Osteocyte (in vitro differentiated cells): Measurements from ENCODE around the gene NOL3. TPM values are rescaled to one million over a fixed set of nuclear protein-coding genes. Genes with fewer than 3 reads are reported as not detected.

ENCODE experiments used
- DNase-seq: peaks from one replicate; pipeline ENCODE4 v3.0.0; 2021; ENCODE audit warnings: mixed read lengths; ENCODE audit not compliant: unreplicated experiment; ENCODE audit errors: extremely low spot score
- H3K27ac Mint-ChIP-seq: one replicate; pipeline ENCODE4 v1.8.0; 2021; ENCODE audit warnings: mild to moderate bottlenecking, mixed read lengths; ENCODE audit not compliant: unreplicated experiment
- H3K27me3 Mint-ChIP-seq: one replicate; pipeline ENCODE4 v1.8.0; 2021; ENCODE audit warnings: mixed read lengths; ENCODE audit not compliant: unreplicated experiment
- H3K36me3 Mint-ChIP-seq: one replicate; pipeline ENCODE4 v1.8.0; 2021; ENCODE audit warnings: mixed read lengths; ENCODE audit not compliant: unreplicated experiment
- H3K4me1 Mint-ChIP-seq: one replicate; pipeline ENCODE4 v1.8.0; 2021; ENCODE audit warnings: mixed read lengths; ENCODE audit not compliant: unreplicated experiment
- H3K4me3 Mint-ChIP-seq: one replicate; pipeline ENCODE4 v1.8.0; 2021; ENCODE audit warnings: mild to moderate bottlenecking, moderate library complexity, mixed read lengths; ENCODE audit not compliant: unreplicated experiment
- H3K9me3 Mint-ChIP-seq: one replicate; pipeline ENCODE4 v1.8.0; 2021; ENCODE audit warnings: mixed read lengths; ENCODE audit not compliant: unreplicated experiment
- CTCF ChIP-seq: fragments of 200-600 bp; sonication (generic); IDR thresholded peaks from 2 replicates; pipeline ENCODE4 v1.5.0; 2021; ENCODE audit warnings: antibody characterized with exemption, mild to moderate bottlenecking, moderate library complexity
- microRNA-seq: library from miRNA; unstranded; fragments of <30 nt; microRNA quantifications from one replicate; pipeline ENCODE4 v1.1.0, GENCODE V29; 2020; ENCODE audit not compliant: unreplicated experiment
- total RNA-seq: library from RNA; stranded (reverse); gene quantifications from 2 replicates; pipeline ENCODE4 v1.2.1, GENCODE V29; 2021

Gene NOL3
- total RNA-seq, 1 donor from 2014 or later = 22.8 TPM

GRCh38 chr16:67216612-67217490 is 46.5 kb downstream of the NOL3 start:
- DNase-seq = no peak
- TF ChIP-seq CTCF = no peak
- no peak overlapping the region for H3K4me3 Mint-ChIP-seq
- no peak overlapping the region for H3K27ac Mint-ChIP-seq
- peaks cover 18% of the 10 kb centered on the region for H3K36me3 Mint-ChIP-seq
- H3K27me3 Mint-ChIP-seq = no peaks in the 10 kb centered on the region
- H3K4me1 Mint-ChIP-seq = no peaks in the 10 kb centered on the region
- no peaks in the 10 kb centered on the region for H3K9me3 Mint-ChIP-seq

GRCh38 chr16:67223992-67224391 is 53.7 kb downstream of the NOL3 start:
- DNase-seq = no peak
- Mint-ChIP-seq H3K27me3 (no peaks in the 10 kb centered on the region), H3K36me3 (peaks cover 10% of the 10 kb centered on the region), H3K4me1 (peaks cover 31% of the 10 kb centered on the region), H3K9me3 (no peaks in the 10 kb centered on the region), H3K27ac (no peak overlapping the region), H3K4me3 (no peak overlapping the region)
- TF ChIP-seq CTCF = no peak

Small RNA genes lying within 50 kb of the gene (microRNA-seq; reads per million reads assigned to microRNA genes)
- gene MIR328 = 163 reads per million, percentile 57 among the genes with 10 or more reads in this experiment

Other genes with a start within 250 kb of the NOL3 start
- gene RRAD, start 245.0 kb upstream of the NOL3 start, total RNA-seq = 0.26 and 0.89 TPM in 2 replicates
- 65.6 and 69.9 TPM in 2 replicates for gene CIAO2B, start 236.1 kb upstream of the NOL3 start, total RNA-seq
- gene CES2, start 235.0 kb upstream of the NOL3 start, total RNA-seq = 38.6 and 40.5 TPM in 2 replicates
- 0.24 and 0.73 TPM in 2 replicates for gene CES3, start 209.3 kb upstream of the NOL3 start, total RNA-seq
- 3.3 and 3.8 TPM in 2 replicates for gene CES4A, start 181.9 kb upstream of the NOL3 start, total RNA-seq
- 75.2 and 88.3 TPM in 2 replicates for gene CBFB, start 141.4 kb upstream of the NOL3 start, total RNA-seq
- gene PHAF1, start 60.6 kb upstream of the NOL3 start, total RNA-seq = 19.5 and 19.8 TPM in 2 replicates
- gene B3GNT9, start 19.5 kb upstream of the NOL3 start, total RNA-seq = 44.1 and 44.9 TPM in 2 replicates
- 13.4 and 14.1 TPM in 2 replicates for gene TRADD, start 10.6 kb upstream of the NOL3 start, total RNA-seq
- gene FBXL8, start 10.6 kb upstream of the NOL3 start, total RNA-seq = 12.8 and 15.5 TPM in 2 replicates
- 19.6 and 22.3 TPM in 2 replicates for gene HSF4, start 5.8 kb upstream of the NOL3 start, total RNA-seq
- gene MATCAP1, start 13.4 kb downstream of the NOL3 start, total RNA-seq = 26.6 and 35.7 TPM in 2 replicates
- not detected in 2 replicates for gene EXOC3L1, start 19.6 kb downstream of the NOL3 start, total RNA-seq
- 40.0 and 43.4 TPM in 2 replicates for gene E2F4, start 21.6 kb downstream of the NOL3 start, total RNA-seq
- gene ELMO3, start 28.6 kb downstream of the NOL3 start, total RNA-seq = 1.7 and 2.1 TPM in 2 replicates
- 41.0 and 44.5 TPM in 2 replicates for gene TMEM208, start 56.6 kb downstream of the NOL3 start, total RNA-seq
- gene FHOD1, start 76.9 kb downstream of the NOL3 start, total RNA-seq = 60.0 and 71.7 TPM in 2 replicates
- 4.2 and 4.4 TPM in 2 replicates for gene SLC9A5, start 78.4 kb downstream of the NOL3 start, total RNA-seq
- 10.1 and 11.4 TPM in 2 replicates for gene PLEKHG4, start 109.0 kb downstream of the NOL3 start, total RNA-seq
- gene KCTD19, start 156.2 kb downstream of the NOL3 start, total RNA-seq = 0.39 TPM in 1 of 2 replicates, not detected in the other
- gene LRRC36, start 156.3 kb downstream of the NOL3 start, total RNA-seq = not detected in 2 replicates
- 1.4 and 1.5 TPM in 2 replicates for gene TPPP3, start 223.0 kb downstream of the NOL3 start, total RNA-seq
- 13.5 and 15.4 TPM in 2 replicates for gene ZDHHC1, start 245.9 kb downstream of the NOL3 start, total RNA-seq